Effector memory CD8-positive, alpha-beta T cell (primary cell): Measurements from ENCODE around the gene SCNM1.
A peak's percentile ranks its signal among the peaks of the same experiment; 100 is the strongest.
"Not testable (repeated sequence)": the region's sequence is repeated elsewhere in the genome, so short reads cannot be mapped to it uniquely, and the experiment has no call there.

Experiments used
- ATAC-seq: fragments of 150-1000 bp; cut with Tn5 transposase; replicated peaks from 2 replicates; pipeline ENCODE4 v1.10.0; 2021; ENCODE audit warnings: mild to moderate bottlenecking, moderate library complexity
- DNase-seq, 3 experiments: peaks; one replicate each; pipeline ENCODE4 v3.0.0; 2021
- H3K27ac Mint-ChIP-seq, 2 donors: one replicate each; pipeline ENCODE4 v1.8.0; 2022; ENCODE audit warnings: mild to moderate bottlenecking in 2 of 2, mixed read lengths in 2 of 2, moderate library complexity in 2 of 2
- H3K27me3 Mint-ChIP-seq, 2 donors: one replicate each; pipeline ENCODE4 v1.8.0; 2022; ENCODE audit warnings: mixed read lengths in 2 of 2
- H3K36me3 Mint-ChIP-seq: one replicate; pipeline ENCODE4 v1.8.0; 2022; ENCODE audit warnings: mild to moderate bottlenecking, moderate library complexity, mixed read lengths; ENCODE audit not compliant: insufficient read depth
- H3K4me1 Mint-ChIP-seq, 2 donors: one replicate each; pipeline ENCODE4 v1.8.0; 2022; ENCODE audit warnings: low read depth in 2 of 2, mixed read lengths in 2 of 2
- H3K4me3 Mint-ChIP-seq, 2 donors: one replicate each; pipeline ENCODE4 v1.8.0; 2022; ENCODE audit warnings: mild to moderate bottlenecking in 2 of 2, mixed read lengths in 2 of 2, moderate library complexity in 2 of 2
- H3K9me3 Mint-ChIP-seq, 2 donors: one replicate each; pipeline ENCODE4 v1.8.0; 2022; ENCODE audit warnings: mixed read lengths in 2 of 2

SCNM1 gene

DNA sequence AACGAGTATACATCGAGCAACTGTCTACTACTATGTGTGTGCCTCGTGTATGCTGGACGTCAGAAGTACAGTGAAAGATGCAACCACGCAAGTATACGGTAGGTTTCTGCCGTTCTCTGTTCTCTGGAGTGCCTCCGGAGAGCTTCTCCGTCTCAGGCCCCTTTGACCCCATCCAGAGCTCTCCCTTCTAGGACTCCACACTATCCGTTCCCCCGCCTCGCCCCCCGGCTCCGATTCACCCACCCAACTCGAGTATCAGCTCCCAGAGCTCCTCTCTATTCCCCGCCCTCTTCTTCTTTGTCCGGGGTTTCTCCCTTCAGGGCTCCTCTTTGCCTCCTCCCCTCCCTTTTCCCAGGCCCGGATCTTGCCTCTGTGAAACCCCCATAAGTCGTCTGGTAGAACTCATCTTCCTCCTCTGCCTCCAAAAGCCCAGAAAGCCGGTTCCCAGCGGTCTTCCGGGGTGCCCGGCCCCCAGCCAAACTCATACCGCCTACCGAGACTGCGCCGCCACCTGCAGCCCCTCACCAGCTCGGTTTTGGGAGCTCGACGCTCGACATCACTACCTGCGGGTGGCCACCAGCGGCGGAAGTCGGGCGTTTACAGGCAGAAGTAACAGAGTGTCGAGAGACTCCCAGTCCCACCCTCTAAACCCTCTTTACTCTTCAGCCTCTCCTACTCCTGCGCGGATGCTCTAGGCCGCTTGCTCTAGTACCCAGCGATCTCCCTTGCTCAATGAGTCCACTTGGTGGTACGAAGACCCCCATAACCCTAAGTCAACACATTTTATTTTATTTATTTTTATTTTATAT, 23.9 kb downstream of the SCNM1 start, which contains the start of gene VPS72:
Gene VPS72, minus strand, starts transcription at position 561 of the 809 bp plus-strand sequence. Its CDS starts 76 bp downstream, at position 485.
- Mint-ChIP-seq H3K27me3 (no peaks in the 10 kb centered on the region), H3K36me3 (peaks cover 20% of the 10 kb centered on the region), H3K27ac (peak within 1 kb of the TSS; percentile 97 to 99), H3K9me3 (no peaks in the 10 kb centered on the region), H3K4me1 (peaks cover 29 to 30% of the 10 kb centered on the region in 2 donors), H3K4me3 (peak within 1 kb of the TSS; percentile 98 to 100)
- peak; percentile 73 to 77 (median 74) for DNase-seq
- peak; percentile 95 for ATAC-seq

DNA sequence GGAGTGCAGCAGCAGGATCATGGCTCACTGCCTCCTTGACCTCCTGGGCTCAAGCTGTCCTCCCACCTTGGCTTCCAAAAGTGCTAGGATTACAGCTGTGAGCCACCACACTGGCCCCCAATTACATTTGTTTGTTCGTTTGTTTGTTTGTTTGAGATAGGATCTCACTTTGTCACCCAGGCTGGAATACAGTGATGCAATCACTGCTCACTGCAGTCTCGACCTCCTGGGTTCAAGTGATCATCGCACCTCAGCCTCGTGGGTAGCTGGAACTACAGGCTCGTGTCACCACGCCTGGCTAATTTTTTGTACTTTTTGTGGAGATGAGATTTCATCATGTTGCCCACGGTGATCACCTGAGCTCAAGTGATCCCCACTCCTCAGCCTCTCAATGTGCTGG, 26.1 kb downstream of the SCNM1 start:
- H3K27ac Mint-ChIP-seq, result no peak overlapping the region
- no peak for DNase-seq
- peaks cover 26 to 33% of the 10 kb centered on the region in 2 donors for H3K4me1 Mint-ChIP-seq
- H3K4me3 Mint-ChIP-seq, result no peak overlapping the region
- H3K9me3 Mint-ChIP-seq, result no peaks in the 10 kb centered on the region
- no peaks in the 10 kb centered on the region for H3K27me3 Mint-ChIP-seq
- ATAC-seq, result no peak
- H3K36me3 Mint-ChIP-seq, result peaks cover 10% of the 10 kb centered on the region

- ATAC-seq (no peak), DNase-seq (no peak)
- H3K4me3 Mint-ChIP-seq, result no peak overlapping the region
- H3K36me3 Mint-ChIP-seq, result peaks cover 15% of the 10 kb centered on the region
- peaks cover 29 to 35% of the 10 kb centered on the region in 2 donors for H3K4me1 Mint-ChIP-seq
- no peaks in the 10 kb centered on the region for H3K9me3 Mint-ChIP-seq
- H3K27me3 Mint-ChIP-seq, result no peaks in the 10 kb centered on the region
- H3K27ac Mint-ChIP-seq, result no peak overlapping the region
Measured at GRCh38 chr1:151193304-151193703, 27.4 kb downstream of the SCNM1 start.

DNA sequence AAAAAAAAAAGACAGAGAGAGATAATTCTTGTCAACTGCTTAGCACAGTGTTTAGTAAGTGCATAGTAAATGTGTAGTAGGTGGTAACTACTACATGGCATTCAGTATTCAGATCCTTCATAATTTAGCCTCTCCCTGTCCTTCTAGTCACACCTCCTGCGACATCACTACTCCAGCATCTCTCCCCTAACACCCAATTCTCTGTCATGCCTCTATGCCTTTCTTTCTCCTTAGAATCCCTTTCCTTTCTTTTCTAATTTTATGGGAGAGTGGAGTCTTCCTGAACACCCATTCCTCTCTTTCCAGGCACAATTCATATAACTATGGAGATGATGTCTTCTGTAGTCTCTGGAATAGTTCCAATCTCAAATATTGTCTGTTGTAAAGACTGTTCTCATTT, 27.9 kb downstream of the SCNM1 start:
- H3K27me3 Mint-ChIP-seq, result no peaks in the 10 kb centered on the region
- H3K4me1 Mint-ChIP-seq, result peaks cover 29 to 33% of the 10 kb centered on the region in 2 donors
- no peaks in the 10 kb centered on the region for H3K9me3 Mint-ChIP-seq
- no peak for ATAC-seq
- peaks cover 21% of the 10 kb centered on the region for H3K36me3 Mint-ChIP-seq
- no peak for DNase-seq
- H3K27ac Mint-ChIP-seq, result no peak overlapping the region
- no peak overlapping the region for H3K4me3 Mint-ChIP-seq

DNA sequence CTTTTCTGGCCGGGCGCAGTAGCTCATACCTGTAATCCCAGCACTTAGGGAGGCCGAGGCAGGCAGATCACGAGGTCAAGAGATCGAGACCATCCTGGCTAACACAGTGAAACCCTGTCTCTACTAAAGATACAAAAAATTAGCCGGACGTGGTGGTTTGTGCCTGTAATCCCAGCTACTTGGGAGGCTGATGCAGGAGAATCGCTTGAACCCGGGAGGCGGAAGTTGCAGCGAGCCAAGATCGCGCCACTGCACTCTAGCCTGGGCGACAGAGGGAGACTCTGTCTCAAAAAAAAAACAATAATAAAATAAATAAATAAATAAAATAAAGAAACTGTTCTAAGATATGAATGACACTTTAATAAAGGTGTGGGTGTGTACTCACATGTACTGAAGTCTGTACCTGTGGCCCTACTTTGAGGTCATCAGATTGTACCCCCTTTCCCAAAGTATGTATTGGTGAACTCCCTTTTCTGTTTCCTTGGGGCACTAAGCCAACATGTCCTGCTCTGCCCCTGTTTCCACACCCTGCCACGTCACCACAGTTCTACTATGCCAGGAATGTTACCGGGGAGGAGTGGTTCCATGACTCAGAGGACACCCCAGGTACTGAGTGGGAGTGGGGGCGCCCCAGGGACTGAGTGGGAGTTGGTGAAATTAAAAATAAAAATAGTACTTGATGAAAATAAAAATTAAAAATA, 29.1 kb downstream of the SCNM1 start:
- H3K4me1 Mint-ChIP-seq, result peaks cover 32 to 34% of the 10 kb centered on the region in 2 donors
- not testable (repeated sequence) for DNase-seq, ATAC-seq, H3K9me3 Mint-ChIP-seq, H3K27me3 Mint-ChIP-seq, H3K27ac Mint-ChIP-seq, H3K4me3 Mint-ChIP-seq
- H3K36me3 Mint-ChIP-seq, result peaks cover 21% of the 10 kb centered on the region

- Mint-ChIP-seq H3K4me1 (peaks cover 27 to 30% of the 10 kb centered on the region in 2 donors), H3K27ac (no peak overlapping the region), H3K27me3 (no peaks in the 10 kb centered on the region), H3K4me3 (peak overlapping the region; percentile 27 to 56), H3K36me3 (peaks cover 22% of the 10 kb centered on the region), H3K9me3 (no peaks in the 10 kb centered on the region)
- DNase-seq (peak; percentile 21 to 48 (median 40)), ATAC-seq (no peak)
Measured at GRCh38 chr1:151196292-151196800, 30.4 kb downstream of the SCNM1 start.

- Mint-ChIP-seq H3K9me3 (no peaks in the 10 kb centered on the region), H3K36me3 (peaks cover 31% of the 10 kb centered on the region), H3K27ac (peak overlapping the region; percentile 97 to 99), H3K4me1 (peaks cover 29 to 30% of the 10 kb centered on the region in 2 donors), H3K4me3 (peak overlapping the region; percentile 99 to 100), H3K27me3 (no peaks in the 10 kb centered on the region)
- ATAC-seq (no peak), DNase-seq (no peak)
Measured at GRCh38 chr1:151197863-151198253, 31.9 kb downstream of the SCNM1 start.

- Mint-ChIP-seq H3K36me3 (peaks cover 38% of the 10 kb centered on the region), H3K27ac (peak within 1 kb of the TSS; percentile 97 to 99), H3K27me3 (no peaks in the 10 kb centered on the region), H3K4me3 (peak within 1 kb of the TSS; percentile 99 to 100), H3K9me3 (no peaks in the 10 kb centered on the region), H3K4me1 (peaks cover 29 to 30% of the 10 kb centered on the region in 2 donors)
- DNase-seq, result peak; percentile 95 to 99 (median 97)
- ATAC-seq, result peak; percentile 98
Measured at GRCh38 chr1:151198254-151199127, 32.5 kb downstream of the SCNM1 start, which contains the start of gene PIP5K1A. Gene PIP5K1A (plus strand): TSS chr1:151198552. CDS start chr1:151198997, 445 bp downstream.

DNA sequence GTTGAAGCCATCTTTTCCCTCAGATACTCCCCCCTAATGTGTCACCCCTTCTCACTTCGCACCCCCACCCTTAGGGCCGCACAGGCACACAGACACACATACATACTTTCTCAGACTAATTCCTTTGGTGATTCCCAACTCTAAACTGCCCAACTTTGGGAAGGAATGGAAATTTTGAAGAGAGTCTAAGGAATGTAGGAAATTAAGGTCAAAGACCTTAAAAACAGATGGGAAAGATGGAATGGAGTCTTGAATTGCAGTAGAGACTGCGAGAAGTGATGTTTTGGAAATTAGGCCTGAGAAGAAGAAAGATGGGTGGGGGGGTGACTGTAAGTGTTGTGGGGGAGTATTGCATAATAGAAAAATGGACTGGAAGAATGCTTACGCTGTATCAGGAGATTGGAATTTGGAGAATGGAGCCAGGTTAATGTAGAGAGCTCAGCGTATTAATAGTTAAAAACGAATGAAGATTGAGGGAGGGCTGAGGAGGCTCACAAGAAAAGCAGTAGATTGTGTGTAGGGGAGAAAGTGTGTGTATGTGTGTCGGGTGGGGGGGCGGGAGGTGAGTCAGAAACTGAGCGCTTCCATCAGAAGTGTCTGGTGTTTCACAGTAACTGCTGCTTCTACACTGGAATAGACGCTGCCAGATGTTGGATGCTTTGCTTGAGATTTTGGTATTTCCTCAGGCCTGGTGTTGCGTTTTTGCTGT, 34.1 kb downstream of the SCNM1 start:
- H3K27ac Mint-ChIP-seq, result peak overlapping the region; percentile 97 to 99
- H3K4me3 Mint-ChIP-seq, result peak overlapping the region; percentile 99 to 100
- peaks cover 31 to 39% of the 10 kb centered on the region in 2 donors for H3K4me1 Mint-ChIP-seq
- H3K36me3 Mint-ChIP-seq, result peaks cover 41% of the 10 kb centered on the region
- H3K9me3 Mint-ChIP-seq, result no peaks in the 10 kb centered on the region
- ATAC-seq (no peak), DNase-seq (no peak)
- no peaks in the 10 kb centered on the region for H3K27me3 Mint-ChIP-seq

DNA sequence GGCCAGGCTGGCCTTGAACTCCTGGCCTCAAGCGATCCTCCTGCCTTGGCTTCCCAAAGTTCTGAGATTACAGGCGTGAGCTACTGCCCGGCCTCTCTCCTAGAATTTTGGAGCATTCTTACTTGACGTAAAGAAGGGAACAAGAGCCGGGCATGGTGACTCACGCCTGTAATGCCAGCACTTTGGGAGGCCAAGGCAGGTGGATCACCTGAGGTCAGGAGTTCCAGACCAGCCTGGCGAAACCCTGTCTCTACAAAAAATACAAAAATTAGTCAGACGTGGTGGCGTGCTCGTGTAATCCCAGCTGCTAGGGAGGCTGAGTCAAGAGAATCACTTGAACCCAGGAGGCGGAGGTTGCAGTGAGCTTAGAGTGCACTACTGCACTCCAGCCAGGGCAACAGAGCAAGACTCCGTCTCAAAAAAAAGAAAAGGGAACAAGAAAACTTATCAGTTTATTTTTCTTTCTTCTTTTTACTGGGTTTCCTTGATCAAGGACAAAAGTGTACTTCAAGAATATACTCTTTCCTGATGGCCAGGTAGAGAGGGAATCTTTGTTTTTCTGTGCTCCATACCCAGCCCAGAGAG, 39.5 kb downstream of the SCNM1 start:
- H3K27ac Mint-ChIP-seq, ATAC-seq, DNase-seq, H3K9me3 Mint-ChIP-seq, H3K27me3 Mint-ChIP-seq, H3K4me3 Mint-ChIP-seq: not testable (repeated sequence)
- Mint-ChIP-seq H3K4me1 (peaks cover 5 to 12% of the 10 kb centered on the region in 2 donors), H3K36me3 (peaks cover 50% of the 10 kb centered on the region)

- Mint-ChIP-seq H3K4me1 (peaks cover 12 to 15% of the 10 kb centered on the region in 2 donors), H3K4me3 (no peak overlapping the region), H3K27ac (peak overlapping the region in 1 of 2 donors; percentile 79), H3K9me3 (no peaks in the 10 kb centered on the region), H3K36me3 (peaks cover 55% of the 10 kb centered on the region), H3K27me3 (no peaks in the 10 kb centered on the region)
- no peak for DNase-seq
- no peak for ATAC-seq
Measured at GRCh38 chr1:151210830-151211229, 44.9 kb downstream of the SCNM1 start.
